Glutamatergic neuron (in vitro differentiated cells): ENCODE results near the gene SOX5. TPM values are rescaled to one million over a fixed set of nuclear protein-coding genes. Genes with fewer than 3 reads are reported as not detected.

ENCODE experiments used
- DNase-seq: peaks from one replicate; pipeline ENCODE4 v3.0.0; 2022
- H3K27ac Mint-ChIP-seq: one replicate; pipeline ENCODE4 v1.8.0; 2020; ENCODE audit warnings: mild to moderate bottlenecking, mixed read lengths, inconsistent platforms; ENCODE audit not compliant: unreplicated experiment
- H3K27me3 Mint-ChIP-seq: one replicate; pipeline ENCODE4 v1.8.0; 2020; ENCODE audit warnings: mild to moderate bottlenecking, moderate library complexity, mixed read lengths, inconsistent platforms; ENCODE audit not compliant: unreplicated experiment
- H3K36me3 Mint-ChIP-seq: one replicate; pipeline ENCODE4 v1.8.0; 2020; ENCODE audit warnings: mild to moderate bottlenecking, mixed read lengths, inconsistent platforms; ENCODE audit not compliant: unreplicated experiment
- H3K4me1 Mint-ChIP-seq: one replicate; pipeline ENCODE4 v1.8.0; 2020; ENCODE audit warnings: mild to moderate bottlenecking, low read depth, mixed read lengths, inconsistent platforms; ENCODE audit not compliant: unreplicated experiment
- H3K4me3 Mint-ChIP-seq: one replicate; pipeline ENCODE4 v1.8.0; 2020; ENCODE audit warnings: mild to moderate bottlenecking, mixed read lengths, inconsistent platforms; ENCODE audit not compliant: unreplicated experiment
- H3K9me3 Mint-ChIP-seq: one replicate; pipeline ENCODE4 v1.8.0; 2020; ENCODE audit warnings: mild to moderate bottlenecking, moderate library complexity, mixed read lengths, inconsistent platforms; ENCODE audit not compliant: unreplicated experiment
- total RNA-seq: library from RNA; stranded (reverse); fragmentation: NEBNext Ultra II Directional; extraction: Animal tissue kit (Norgen Biotek cat#: 25700); gene quantifications from one replicate; pipeline ENCODE4 v1.2.1, GENCODE V29; 2021; ENCODE audit not compliant: unreplicated experiment
- TF ChIP-seq, protein P1 (sequence below): fragments of 200-600 bp; sonication (generic); IDR thresholded peaks from one replicate; pipeline ENCODE4 v1.5.0; 2021; ENCODE audit not compliant: partially characterized antibody, unreplicated experiment

The SOX5 gene
- total RNA-seq, 1 donor from 2014 or later = 118 TPM

DNA sequence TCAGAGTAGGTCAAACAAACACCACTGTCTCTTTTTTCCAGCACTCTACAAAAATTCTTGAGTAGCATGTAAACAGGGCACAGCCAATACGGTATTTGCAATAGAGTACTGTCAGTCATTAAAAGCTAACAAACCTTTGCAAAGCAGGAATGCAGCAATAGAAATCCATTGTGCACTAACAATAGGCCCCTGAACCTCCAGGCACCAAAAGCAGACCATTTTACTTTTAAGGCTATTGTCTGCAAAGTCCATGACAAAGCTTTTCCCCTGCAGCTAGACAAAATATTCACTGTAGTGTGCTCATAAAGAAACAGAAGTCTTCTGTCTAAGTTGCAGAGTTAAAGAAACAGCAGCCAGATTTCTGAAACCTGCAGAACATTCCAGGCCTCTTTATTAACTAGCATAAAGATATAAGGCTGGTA lies 191.9 kb downstream of the SOX5 start:
- peaks cover 3% of the 10 kb centered on the region for H3K27me3 Mint-ChIP-seq
- no peak for DNase-seq
- peaks cover 30% of the 10 kb centered on the region for H3K4me1 Mint-ChIP-seq
- TF ChIP-seq, protein P1, sequence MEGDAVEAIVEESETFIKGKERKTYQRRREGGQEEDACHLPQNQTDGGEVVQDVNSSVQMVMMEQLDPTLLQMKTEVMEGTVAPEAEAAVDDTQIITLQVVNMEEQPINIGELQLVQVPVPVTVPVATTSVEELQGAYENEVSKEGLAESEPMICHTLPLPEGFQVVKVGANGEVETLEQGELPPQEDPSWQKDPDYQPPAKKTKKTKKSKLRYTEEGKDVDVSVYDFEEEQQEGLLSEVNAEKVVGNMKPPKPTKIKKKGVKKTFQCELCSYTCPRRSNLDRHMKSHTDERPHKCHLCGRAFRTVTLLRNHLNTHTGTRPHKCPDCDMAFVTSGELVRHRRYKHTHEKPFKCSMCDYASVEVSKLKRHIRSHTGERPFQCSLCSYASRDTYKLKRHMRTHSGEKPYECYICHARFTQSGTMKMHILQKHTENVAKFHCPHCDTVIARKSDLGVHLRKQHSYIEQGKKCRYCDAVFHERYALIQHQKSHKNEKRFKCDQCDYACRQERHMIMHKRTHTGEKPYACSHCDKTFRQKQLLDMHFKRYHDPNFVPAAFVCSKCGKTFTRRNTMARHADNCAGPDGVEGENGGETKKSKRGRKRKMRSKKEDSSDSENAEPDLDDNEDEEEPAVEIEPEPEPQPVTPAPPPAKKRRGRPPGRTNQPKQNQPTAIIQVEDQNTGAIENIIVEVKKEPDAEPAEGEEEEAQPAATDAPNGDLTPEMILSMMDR = no peak
- no peaks in the 10 kb centered on the region for H3K36me3 Mint-ChIP-seq
- H3K9me3 Mint-ChIP-seq = peaks cover 1% of the 10 kb centered on the region
- H3K4me3 Mint-ChIP-seq = no peak overlapping the region
- peak overlapping the region; percentile 52 for H3K27ac Mint-ChIP-seq

DNA sequence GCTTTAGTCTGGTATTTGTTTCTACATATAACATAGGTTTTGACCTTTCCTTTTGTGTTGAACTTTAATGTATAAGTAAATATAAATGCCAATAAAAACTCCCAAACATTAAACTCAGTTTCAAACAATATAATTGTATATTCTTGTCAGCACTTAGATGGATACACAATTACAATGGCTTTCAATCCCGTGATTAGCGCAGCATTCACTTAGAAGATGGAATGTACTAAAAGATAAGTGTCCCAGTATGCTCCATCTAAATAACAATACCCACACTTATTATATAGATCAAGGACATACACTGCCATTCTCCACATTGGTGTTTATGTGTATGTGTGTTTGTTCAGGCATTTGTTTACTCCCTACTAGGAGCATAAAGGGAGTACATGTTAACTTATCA lies 193.1 kb downstream of the SOX5 start:
- Mint-ChIP-seq H3K4me1 (peaks cover 30% of the 10 kb centered on the region), H3K4me3 (no peak overlapping the region), H3K9me3 (peaks cover 1% of the 10 kb centered on the region), H3K27ac (no peak overlapping the region), H3K27me3 (peaks cover 3% of the 10 kb centered on the region), H3K36me3 (no peaks in the 10 kb centered on the region)
- DNase-seq = no peak
- TF ChIP-seq, protein P1 = no peak

DNA sequence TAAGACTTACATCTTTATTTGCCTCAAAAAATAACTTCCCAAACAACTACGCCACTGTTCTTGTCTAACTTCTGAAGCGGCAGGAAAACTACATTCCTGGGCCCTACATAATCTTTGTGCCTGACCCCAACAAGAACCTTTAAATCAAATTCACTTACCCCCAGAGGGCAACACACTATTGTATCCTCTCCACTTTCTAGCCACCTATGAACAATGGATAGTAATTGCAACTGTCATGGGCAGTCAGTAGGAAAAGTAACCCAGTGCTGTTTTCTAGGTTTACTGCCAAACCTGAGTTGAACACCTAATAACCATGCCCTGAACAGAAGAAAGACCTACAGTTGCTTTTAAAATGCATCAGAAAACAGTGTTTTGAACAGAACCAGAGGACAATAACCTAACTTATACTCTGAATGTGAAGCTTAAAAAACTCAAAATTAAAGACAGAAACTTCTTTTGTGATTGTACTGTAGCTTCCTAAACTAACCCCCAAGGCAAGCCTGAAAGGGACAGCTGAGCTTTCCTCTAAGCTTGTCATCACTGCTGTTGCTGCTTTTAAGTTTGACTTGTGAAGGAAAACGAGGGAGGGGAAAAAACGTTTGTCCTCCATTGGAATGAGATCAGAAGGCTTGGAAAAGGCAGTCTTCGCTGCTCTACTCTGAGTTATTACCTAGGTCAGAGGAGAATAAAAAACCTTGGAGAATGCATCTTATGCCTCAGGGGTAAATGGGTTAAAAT lies 195.7 kb downstream of the SOX5 start:
- Mint-ChIP-seq H3K27ac (no peak overlapping the region), H3K4me1 (peaks cover 23% of the 10 kb centered on the region), H3K36me3 (no peaks in the 10 kb centered on the region), H3K4me3 (no peak overlapping the region), H3K9me3 (peaks cover 1% of the 10 kb centered on the region), H3K27me3 (no peaks in the 10 kb centered on the region)
- TF ChIP-seq, protein P1 = no peak
- DNase-seq = no peak

DNA sequence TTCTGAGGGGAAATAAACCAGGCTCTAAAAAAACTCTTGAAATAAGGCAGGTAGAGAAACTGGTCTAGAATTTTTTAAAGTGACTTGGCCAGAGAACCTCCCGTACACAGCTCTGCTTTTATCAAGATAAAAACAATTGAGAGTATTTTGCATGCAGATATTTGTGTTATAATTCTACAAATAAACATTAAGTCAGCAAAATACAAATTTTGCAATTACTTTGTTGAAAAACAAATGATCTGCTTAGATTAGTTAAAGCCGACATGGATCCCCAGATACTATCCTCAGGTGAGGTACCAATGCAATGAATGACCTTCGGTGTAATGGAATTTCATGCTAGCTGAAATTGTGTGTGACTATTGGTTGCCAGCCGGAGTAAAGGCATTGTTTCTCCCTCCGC lies 197.2 kb downstream of the SOX5 start:
- H3K9me3 Mint-ChIP-seq = no peaks in the 10 kb centered on the region
- no peak for DNase-seq
- TF ChIP-seq, protein P1 = no peak
- no peak overlapping the region for H3K4me3 Mint-ChIP-seq
- peaks cover 18% of the 10 kb centered on the region for H3K4me1 Mint-ChIP-seq
- no peaks in the 10 kb centered on the region for H3K36me3 Mint-ChIP-seq
- H3K27ac Mint-ChIP-seq = no peak overlapping the region
- no peaks in the 10 kb centered on the region for H3K27me3 Mint-ChIP-seq

DNA sequence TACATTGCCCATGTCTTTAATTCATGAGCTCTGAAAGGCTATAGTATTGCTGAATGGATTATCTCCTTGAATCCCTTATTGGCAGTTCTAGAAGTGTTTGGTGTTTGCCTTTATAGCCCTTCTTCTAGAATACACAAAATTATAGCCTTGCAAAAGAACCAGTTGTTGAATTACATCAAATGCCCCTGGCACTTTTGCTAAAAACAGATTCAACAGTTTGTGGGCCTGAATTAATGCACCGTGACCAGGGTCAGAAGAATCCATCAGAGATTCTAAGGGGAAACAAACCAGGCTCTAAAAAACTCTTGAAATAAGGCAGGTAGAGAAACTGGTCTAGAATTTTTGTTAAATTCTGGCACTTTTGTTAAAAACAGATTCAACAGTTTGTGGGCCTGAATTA lies 197.8 kb downstream of the SOX5 start:
- Mint-ChIP-seq H3K27me3 (no peaks in the 10 kb centered on the region), H3K4me1 (peaks cover 16% of the 10 kb centered on the region)

More for the DNA sequence above, 197.8 kb downstream of the SOX5 start:
- no peak overlapping the region for H3K27ac Mint-ChIP-seq
- H3K36me3 Mint-ChIP-seq = peaks cover 5% of the 10 kb centered on the region
- no peak overlapping the region for H3K4me3 Mint-ChIP-seq
- no peak for DNase-seq
- TF ChIP-seq, protein P1 = no peak
- no peaks in the 10 kb centered on the region for H3K9me3 Mint-ChIP-seq
